ENCODE data around the gene AGO4.

- TF ChIP-seq, protein P1, sequence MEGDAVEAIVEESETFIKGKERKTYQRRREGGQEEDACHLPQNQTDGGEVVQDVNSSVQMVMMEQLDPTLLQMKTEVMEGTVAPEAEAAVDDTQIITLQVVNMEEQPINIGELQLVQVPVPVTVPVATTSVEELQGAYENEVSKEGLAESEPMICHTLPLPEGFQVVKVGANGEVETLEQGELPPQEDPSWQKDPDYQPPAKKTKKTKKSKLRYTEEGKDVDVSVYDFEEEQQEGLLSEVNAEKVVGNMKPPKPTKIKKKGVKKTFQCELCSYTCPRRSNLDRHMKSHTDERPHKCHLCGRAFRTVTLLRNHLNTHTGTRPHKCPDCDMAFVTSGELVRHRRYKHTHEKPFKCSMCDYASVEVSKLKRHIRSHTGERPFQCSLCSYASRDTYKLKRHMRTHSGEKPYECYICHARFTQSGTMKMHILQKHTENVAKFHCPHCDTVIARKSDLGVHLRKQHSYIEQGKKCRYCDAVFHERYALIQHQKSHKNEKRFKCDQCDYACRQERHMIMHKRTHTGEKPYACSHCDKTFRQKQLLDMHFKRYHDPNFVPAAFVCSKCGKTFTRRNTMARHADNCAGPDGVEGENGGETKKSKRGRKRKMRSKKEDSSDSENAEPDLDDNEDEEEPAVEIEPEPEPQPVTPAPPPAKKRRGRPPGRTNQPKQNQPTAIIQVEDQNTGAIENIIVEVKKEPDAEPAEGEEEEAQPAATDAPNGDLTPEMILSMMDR (optimal IDR thresholded peaks at IDR 0.05 in 1 of 3, IDR thresholded peaks at IDR 0.05 in 1 of 3, conservative IDR thresholded peaks at IDR 0.05 in 1 of 3; ENCODE audit: extremely low read depth in 1 of 3, insufficient read depth in 2 of 3, low read length in 3 of 3) = no peak
- no peak for TF ChIP-seq EZH2 (IDR thresholded peaks at IDR 0.05; ENCODE audit: low read length)
Measured at GRCh38 chr1:35833395-35833794, 25.6 kb downstream of the AGO4 start.
